Fibroblast of upper back skin (primary cell): ENCODE results near the gene PTAFR.

ENCODE experiments used
- DNase-seq: peaks from one replicate; pipeline ENCODE4 v3.0.0-alpha.2; 2013

Gene PTAFR, protein sequence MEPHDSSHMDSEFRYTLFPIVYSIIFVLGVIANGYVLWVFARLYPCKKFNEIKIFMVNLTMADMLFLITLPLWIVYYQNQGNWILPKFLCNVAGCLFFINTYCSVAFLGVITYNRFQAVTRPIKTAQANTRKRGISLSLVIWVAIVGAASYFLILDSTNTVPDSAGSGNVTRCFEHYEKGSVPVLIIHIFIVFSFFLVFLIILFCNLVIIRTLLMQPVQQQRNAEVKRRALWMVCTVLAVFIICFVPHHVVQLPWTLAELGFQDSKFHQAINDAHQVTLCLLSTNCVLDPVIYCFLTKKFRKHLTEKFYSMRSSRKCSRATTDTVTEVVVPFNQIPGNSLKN

DNA sequence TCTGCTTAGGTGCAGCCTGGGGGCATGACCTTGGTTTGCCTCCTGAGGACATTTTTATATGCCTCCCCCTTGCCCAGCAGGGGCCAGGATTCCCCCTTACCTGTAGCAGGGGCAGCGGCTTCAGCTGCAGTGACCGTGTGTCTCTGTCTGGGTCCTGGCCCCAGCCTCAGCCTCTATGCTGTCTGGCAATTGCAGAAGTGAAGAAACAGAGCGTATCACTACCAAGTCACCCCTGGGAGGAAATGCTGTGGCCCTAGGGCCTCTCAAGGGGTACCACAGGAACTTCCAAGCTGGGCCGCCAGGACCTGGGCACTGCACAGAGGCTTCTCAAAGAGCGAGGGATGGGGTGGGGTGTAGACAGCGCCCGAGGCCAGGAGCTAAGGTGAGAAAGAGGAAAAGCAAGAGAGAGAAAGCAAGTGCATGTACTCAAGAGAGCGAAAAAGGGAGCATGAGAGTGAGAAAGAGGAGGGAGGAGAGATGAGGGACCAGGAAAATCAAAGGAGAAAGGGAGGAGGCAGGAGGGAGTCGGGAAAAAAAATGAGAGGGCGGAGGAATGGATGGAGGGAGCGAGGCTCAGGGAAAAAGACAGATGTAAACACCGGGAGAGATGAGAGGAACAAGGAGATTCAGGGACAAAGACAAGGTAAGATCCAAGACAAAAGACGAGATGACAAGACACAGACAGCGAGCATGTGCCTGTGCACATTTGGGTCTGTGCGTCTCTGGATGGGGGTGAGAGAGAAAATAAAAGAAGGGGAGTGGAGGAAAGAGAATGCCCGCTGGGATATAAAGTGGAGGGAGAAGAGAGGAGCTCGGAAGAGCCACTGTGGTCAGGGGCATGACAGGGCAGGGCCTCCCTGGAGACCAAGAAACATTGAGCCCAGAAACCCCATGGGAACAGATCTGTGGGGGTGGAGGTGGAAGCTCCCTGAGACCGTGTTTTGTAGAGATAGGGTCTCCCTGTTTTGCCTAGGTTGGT is at the start of gene PTAFR:
PTAFR (minus strand) TSS at position 199 of the 979 bp plus-strand sequence. CDS start 25,669 bp downstream, outside the sequence.
- DNase-seq: no peak

DNA sequence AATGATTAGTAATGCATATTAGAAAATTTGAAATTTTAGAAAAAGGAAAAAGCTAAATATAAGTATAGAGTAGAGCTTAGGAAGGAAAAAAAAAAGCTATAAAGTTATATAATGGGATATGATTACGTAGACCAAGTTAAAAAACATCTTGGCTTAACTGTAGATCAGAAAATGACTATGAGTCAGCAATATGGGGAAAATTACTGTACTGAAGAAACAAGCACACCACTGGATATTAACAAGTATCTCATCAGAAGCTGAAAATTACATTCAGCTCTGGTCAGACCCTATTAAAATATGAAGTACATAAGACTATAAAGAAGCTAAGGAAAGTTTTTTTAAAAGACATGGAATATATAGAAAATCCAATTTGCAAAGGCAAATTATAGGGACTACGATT is 36.8 kb upstream of the PTAFR start:
- DNase-seq: no peak

DNA sequence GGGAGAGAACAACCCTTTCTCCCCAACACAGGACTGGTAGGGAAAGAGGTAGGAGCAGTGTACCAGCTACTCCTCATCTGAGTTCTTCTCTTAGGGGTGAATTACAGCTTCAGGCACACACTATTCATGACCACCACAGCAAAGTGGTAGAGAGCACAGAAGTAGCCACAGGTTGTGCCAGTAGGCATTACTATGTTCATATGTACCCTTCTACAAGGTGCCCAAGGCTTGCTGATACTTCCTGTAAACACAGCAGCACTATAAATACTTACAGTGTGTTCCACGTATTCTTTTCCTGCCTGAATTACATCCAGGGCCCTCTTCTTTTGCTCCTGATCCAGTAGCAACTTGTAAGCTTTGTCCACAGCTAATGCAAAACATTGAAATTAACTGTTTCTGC is 33.2 kb upstream of the PTAFR start:
- DNase-seq: no peak

DNA sequence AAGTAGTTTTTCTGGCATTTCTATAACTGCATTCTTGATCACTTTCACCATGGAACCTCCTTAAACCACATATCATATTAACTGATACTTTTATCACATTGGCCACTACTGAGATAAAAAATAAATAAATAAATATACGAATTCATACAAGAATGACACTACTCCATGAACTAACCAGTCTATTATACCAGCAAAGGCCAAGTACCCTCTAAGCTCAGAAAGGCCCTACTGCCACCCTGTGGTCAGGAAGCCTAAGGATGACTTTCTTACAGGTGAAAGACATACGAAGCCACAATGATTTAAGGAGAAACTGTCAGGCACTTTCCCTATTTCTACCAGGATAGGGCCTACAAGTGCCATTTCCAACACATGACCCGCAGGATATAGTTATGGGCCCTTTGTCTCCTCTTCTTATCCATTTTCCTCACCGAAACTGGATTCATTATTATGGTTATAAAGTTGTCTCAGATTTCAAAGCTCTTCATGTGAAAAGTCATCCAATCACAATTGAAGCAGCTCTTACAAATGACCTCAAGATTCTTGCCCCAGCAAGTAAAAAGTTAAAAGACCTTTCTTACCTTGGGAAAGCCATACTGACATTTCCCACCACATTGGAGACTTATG is 32.4 kb upstream of the PTAFR start:
- peak; percentile 64 for DNase-seq

DNA sequence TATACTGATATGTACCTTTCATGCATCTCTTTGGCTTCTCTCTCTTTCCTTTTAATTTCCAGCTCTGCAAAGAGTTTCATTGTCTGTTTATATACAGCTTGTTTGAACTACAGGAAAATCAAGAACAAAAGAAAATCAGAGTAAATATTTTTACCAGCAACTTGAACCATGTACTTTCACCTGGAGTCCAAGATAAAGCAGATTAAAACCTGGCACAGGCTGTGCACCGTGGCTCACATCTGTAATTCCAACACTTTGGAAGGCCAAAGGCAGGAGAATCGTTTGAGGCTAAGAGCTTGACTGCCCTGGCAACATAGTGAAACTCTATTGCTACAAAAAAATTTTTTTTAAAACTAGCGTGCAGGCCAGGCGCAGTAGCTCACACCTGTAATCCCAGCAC is 28.8 kb upstream of the PTAFR start:
- DNase-seq: no peak

DNA sequence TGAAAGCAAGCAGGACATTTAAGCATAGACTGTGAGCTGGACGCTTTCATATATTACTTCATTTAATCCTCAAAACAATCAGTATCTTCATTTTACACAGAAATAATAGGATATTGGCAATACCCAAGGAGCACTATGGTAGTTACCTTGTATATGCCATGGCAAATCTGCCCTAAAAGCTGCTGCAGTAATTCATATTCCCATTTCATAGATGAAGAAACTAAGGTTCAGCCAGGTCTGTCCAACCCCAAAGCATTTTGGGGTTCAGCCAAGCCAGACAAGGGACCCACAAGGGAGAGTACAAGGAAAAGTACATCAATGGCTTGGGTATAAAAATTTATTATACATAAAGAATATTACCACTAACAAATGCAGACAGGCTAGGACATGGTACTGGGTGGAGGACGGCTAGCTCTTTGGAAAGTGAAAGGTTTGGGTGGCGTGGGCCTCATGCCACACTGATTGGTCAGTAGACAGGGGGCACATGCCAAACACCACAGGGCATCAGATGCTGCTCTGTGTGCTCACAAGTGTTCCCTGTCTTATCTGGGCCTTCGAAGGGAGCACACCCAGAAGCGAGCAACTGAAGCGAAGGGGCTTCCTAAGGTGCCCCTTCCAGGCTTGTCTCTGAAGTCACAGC is 23.9 kb upstream of the PTAFR start:
- DNase-seq: no peak

DNA sequence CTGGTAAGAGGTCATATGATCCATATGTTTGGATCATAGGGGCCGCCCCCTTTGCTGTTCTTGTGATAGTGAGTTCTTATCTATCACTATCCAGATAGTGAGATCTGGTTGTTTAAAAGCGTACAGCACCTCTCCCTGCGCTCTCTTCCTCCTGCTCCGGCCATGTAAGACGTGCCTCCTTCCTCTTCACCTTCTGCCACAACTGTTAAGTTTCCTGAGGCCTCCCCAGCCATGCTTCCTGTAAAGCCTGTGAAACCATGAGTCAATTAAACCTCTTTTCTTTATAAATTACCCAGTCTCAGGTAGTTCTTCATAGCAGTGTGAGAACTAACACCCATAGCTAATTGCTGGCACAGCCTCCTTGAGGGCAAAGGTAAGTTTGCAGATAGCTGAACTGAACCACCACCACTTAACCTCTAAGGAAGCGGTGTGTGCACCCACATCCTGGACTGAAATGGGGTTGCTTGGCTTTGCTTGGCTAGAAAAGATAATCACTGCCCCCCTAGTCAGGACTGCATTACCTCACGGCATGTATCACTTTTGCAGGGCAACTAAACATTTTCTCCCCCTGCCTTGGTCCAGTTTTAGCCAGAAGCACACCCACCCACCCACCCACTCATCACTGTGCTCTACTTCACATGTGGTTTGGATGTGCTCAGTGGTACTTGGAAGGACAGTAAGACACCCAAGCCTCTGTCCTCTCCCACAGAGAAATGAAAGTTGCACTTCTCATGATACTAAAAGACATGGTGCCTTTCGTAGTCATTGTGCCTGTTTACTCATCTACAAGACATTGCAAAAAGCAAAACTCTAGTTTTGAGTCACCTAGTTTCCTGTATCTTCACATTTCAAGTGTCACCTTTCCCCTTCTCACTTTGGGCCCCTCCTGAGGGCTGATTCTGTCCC is 23.1 kb upstream of the PTAFR start:
- no peak for DNase-seq

DNA sequence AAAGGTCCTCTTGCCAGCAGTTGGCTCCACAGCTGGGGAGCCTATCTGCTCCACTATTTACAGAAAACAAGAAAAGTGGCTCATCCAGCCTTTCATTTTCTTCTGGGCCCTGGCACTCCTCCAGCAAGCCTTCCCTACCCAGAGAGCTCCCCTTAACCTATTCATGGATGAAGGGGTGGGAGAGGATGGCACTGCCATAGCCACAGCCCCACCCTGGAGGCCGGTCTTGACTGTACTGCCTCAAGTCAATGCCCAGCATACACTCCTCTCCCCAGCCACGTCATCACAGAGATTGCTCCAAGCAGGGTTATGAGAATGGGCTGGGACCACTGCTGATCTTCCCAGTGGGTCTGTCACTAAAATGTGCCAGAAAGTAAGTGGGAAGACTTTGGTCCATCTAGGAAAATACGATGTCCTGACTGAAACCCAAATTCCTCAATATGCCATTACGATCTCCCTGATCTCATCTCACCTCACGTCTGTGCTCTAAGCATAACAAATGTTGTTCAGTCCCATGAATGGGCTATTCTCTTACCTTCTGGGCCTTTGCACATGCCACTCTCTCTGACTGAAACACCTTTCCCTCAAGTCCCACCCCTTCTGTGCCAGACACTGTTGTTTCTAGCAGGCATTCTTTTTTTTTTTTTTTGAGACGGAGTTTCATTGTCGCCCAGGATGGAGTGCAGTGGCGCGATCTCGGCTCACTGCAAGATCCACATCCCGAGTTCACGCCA is 21.4 kb upstream of the PTAFR start:
- DNase-seq: no peak

DNA sequence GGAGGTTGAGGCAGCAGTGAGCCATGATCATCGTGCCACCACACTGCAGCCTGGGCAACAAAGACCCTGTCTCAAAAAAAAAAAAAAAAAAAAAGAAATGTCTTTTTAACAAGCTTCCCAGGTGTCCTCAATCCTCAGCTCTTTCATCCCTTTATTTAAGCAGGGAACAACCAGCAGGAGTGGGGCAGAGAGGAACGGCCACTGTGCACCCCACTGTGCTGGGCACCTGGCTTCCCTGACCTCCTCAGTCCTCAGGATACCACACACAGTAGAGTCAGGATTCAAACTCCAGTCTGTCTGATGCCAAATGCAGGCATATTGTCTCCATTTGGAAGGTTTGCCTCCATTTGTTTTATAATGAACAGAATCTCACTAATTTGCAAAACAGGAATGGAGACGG is 19.8 kb upstream of the PTAFR start:
- no peak for DNase-seq

DNA sequence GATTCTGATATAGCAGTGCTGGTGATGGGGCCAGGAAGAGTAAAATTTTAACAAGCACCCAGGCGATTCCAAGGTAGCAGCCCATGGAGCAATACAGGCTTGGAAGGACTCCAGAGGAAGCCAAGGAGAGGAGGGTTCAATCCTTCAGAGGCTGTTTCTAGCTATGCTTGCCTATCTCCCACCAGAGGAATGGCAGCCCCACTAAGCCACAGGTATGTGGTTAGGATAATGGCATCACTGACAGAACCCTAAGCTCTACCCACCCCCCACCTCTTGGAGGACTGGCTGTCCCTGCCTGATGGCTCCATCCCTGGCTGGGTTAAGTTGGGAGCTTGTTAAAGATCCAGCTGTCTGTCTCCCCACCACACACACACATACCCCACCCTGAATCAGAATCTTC is 19.3 kb upstream of the PTAFR start:
- DNase-seq: no peak

DNA sequence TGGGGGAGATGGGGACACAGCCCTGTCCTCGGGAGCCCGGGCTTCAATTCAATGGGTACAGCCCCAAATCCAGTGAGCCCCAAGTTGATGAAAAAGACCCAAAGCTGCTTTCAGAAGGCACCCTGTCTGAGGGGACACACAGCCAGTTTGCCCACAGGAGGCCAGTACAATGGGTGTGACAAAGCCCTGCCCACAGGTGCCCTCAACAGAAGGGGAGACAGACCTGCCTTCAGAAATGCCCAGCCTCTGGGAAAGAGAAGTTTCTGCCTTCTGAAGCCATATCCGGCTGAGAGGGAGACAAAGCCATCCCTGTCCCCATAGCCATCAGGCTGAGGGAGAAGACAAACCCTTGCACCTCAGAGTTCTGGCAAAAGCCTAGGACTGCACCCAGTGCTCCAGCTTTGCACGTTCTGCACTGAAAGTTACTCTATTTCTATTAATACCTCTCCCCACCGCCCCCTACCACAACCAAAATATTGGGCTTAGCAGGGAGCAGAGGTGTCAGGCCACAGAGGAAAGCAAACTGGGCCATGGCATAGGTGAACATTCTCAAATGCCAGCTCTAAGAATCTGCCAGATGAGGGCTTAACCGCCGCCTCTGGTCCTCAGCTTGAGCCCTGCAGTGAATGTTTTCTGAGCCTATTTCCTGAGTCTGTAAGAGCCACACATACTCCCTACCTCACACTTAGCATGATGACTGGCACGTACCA is 18.0 kb upstream of the PTAFR start:
- no peak for DNase-seq

DNA sequence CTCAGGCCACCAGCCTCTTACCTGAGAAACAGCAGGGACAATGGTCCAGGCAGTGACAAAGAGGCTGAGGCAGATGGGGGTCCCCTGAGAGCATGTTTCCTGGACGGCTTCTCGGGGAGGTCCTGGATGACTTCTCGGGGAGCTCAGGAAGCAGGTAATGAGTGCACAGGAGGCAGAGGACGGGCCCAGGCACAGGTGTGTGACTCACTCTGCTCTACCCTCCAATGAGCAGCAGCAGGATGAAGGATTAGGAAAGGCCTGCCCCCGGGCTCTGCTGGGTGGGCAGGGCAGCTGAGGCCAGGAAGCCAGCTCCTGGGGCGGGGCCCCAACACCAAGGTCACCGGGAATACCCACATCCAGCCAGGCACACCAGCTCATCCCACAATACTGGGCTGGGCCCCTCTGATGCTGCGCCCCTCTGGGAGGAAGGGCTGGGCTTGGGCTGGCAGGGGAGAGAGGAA is 17.2 kb upstream of the PTAFR start:
- no peak for DNase-seq

DNA sequence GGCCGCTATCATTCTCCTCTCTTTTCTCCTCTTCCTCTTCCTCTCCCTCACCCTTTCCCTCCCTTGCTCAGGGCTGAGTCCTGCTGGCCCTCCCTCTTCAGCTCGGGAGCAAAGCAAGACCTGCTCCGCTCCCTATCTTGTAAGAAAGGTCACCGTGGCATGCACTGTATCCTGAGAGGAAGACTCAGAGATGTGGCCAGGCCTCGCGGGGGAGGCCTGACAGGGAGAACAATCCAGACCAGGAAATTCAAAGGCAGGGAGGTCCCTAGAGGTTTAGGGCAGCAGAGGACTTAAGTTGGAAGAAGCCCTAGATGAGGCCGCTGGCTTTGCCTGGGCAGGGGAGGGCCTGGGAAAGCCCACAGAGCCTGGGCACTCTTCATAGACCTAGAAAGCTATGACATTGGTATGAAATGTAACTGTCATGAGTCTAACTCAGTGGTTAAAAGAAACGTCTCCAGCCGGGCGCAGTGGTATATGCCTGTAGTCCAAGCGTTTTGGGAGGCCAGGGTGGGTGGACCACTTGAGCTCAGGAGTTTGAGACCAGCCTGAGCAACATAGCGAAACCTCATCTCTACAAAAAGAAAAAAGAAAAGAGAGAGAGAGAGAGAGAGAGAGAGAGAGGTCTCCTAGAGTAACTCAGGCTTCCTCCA is 14.6 kb upstream of the PTAFR start:
- no peak for DNase-seq

DNA sequence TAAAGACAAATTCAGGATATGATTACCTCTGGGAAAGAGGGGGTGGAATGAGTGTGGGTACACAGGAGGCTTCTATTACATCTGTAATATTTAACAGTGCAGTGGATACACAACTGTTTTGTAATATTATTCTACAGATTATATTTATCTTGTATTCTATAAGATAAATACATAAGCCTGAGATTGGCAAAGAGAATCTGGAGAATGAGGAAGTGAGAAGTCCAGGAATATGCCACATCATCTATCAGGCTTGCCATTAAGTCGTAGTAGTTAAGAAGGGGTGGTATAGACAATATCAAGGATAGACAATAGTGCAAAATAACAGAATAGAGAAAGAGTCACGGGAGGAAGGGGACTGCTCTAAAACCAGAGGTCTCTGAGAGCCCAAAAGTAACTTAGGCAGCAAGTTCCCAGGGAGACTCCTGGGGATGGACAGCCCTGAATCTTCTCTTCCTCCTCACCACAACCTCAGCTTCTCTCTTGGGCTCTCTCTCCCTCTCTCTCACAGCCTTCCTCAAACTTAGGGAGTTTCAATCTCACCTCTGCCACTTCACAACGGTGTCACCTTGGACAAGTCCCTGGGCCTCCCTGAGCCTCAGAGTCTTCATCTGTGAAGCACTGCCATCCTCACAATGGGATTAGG is 14.0 kb upstream of the PTAFR start:
- peak; percentile 10 for DNase-seq

DNA sequence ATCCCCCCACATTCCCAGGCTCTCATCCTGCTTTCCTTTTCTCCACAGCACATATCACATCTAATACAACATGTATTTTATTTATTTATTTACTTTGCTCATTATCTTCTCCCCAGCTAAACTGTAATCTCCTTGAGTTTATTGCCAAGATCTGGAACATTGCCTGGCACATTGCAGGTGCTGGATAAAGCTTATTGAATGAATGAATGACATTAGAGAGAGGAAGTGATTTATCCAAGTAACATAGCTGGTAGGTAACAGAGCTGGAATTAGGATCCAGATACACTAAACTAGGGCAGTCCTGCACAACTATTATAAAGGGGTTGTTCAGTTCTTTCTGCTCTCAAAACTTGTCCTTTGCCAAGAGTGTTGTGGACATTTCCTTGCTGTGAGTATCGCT is 8.6 kb upstream of the PTAFR start:
- no peak for DNase-seq

DNA sequence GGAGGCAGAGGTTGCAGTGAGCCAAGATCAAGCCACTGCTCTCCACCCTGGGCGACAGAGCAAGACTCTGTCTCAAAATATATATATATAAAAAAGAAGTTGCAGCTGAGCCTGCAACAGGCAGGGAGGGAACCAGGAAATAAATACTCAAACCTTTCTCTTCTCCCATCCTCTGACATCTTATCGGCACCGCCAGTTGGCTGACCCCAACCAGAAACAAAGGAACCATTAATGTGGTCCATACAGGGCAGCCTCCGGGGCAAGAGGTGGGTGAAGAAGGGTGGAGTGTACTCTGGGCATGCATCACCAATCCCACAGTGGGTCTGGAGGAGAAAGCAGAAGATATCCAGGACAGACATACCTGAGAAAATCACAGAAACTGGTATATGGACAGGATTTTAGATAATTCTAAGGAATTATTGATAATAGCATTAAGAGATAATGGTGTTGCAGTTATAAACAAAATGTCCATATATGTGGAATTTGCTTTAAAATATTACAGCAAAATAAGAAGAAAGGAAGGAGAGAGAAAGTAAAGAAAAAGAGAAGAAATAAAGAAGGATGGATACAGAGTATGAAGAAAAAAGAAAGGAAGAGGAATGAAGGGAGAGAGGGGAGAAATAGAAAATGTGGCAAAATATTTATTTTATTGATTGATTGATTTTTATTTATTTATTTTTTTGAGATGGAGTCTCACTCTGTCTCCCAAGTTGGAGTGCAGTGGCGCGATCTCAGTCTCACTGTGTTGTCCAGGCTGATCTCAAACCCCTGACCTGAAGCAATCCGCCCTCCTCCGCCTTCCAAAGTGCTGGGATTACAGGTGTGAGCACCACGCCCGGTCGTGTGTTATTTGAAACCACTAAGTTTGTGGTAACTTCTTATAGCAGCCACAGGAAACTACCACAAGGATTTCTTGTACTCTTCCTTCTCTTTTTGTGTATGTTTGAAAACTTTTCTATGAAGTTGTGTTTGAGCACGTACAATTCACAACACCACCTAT is 4.1 kb upstream of the PTAFR start:
- no peak for DNase-seq

DNA sequence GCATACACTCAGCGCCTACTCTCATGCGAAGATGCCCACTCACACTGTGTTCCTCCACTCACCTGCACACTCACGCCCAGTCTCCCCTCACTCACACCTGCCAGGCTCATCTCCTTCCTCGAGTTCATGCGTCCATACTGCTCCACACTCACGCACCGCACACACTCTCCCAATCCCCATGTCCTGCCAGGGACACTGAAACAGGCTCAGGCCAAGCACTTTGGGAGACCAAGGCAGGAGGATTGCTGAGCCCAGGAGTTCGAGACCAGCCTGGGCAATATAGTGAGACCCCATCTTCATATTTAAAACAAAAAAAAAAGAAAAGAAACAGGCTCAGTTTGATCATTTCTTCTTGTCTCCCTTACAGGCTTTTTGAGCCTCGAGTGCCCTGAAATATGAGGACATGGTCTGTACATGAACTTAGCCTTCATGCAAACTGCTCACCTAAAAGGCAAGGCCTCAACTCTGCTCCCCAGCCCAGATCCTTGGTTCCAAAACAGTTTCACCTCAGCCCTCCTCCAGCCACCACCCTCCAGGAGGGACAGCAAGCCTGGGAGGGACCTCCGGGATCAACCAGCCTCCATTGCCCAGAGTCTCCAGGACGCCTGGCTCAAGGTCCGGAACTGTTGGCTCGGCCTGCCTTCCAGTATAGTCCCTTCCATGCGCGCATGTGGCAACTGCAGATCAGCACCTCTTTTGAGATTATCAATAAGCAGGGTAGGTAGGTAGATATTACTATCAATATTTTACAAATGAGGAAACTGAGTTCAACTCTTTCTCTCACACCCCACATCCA is 2.4 kb upstream of the PTAFR start:
- no peak for DNase-seq
